H1 (cell line): ENCODE measurements around the gene KCNJ2. TPM values are rescaled to one million over a fixed set of nuclear protein-coding genes. Genes with fewer than 3 reads are reported as not detected.

Source experiments
- CTCF ChIA-PET: fragments of 300-600 bp; sonication (Branson Sonifier 250); formaldehyde crosslinking; loops from one replicate; lab custom pipeline; 2021; ENCODE audit not compliant: partially characterized antibody; lab: Charles Lee
- POLR2A ChIA-PET: fragments of 300-600 bp; sonication (Branson Sonifier 250); formaldehyde crosslinking; loops from one replicate; lab custom pipeline; 2021; ENCODE audit warnings: inconsistent platforms; ENCODE audit not compliant: partially characterized antibody; lab: Charles Lee
- DNase-seq, 2 experiments: peaks; one replicate each; pipeline versions ENCODE4 v3.0.0 to v3.0.0-alpha.2; 2010 to 2022; ENCODE audit warnings: low spot score in 2 of 2, low read depth in 1 of 2, mixed read lengths in 1 of 2
- FAIRE-seq: peaks from 2 replicates; lab custom pipeline; 2011; peaks lifted over from hg19 to GRCh38; lab: Jason Lieb, UNC
- H2AFZ ChIP-seq: 2 replicates; pipeline ENCODE4 v1.8.1; 2012; ENCODE audit warnings: low read length, inconsistent platforms
- H2AK5ac ChIP-seq: 2 replicates; pipeline ENCODE4 v1.6.1; 2013; ENCODE audit warnings: low read depth, low read length
- H2BK120ac ChIP-seq: replicated peaks from 2 replicates; pipeline ENCODE3; 2013; ENCODE audit warnings: low read depth, low read length, inconsistent platforms
- H2BK12ac ChIP-seq: 2 replicates; pipeline ENCODE4 v1.6.1; 2013; ENCODE audit warnings: low read depth, low read length
- H2BK15ac ChIP-seq: 2 replicates; pipeline ENCODE4 v1.6.1; 2013; ENCODE audit warnings: low read length
- H2BK20ac ChIP-seq: 2 replicates; pipeline ENCODE4 v1.6.1; 2013; ENCODE audit warnings: low read length
- H2BK5ac ChIP-seq: 2 replicates; pipeline ENCODE4 v1.6.1; 2013; ENCODE audit warnings: low read depth, low read length
- H3K14ac ChIP-seq: 2 replicates; pipeline ENCODE4 v1.6.1; 2013; ENCODE audit warnings: inconsistent platforms; ENCODE audit not compliant: insufficient read length
- H3K18ac ChIP-seq: 2 replicates; pipeline ENCODE4 v1.6.1; 2013; ENCODE audit warnings: low read length; ENCODE audit errors: extremely low read depth
- H3K23ac ChIP-seq: 2 replicates; pipeline ENCODE4 v1.6.1; 2013; ENCODE audit warnings: inconsistent platforms; ENCODE audit not compliant: insufficient read length
- H3K23me2 ChIP-seq: 2 replicates; pipeline ENCODE4 v1.6.1; 2013; ENCODE audit warnings: low read depth, low read length
- H3K27ac ChIP-seq: 2 replicates; pipeline ENCODE4 v1.6.1; 2011; ENCODE audit warnings: low read depth, low read length, inconsistent platforms
- H3K27me3 ChIP-seq, 4 experiments: replicated peaks in 1 of 4; 1 replicate in 1 of 4; 2 replicates in 3 of 4; pipeline versions ENCODE4 v1.6.1 to v1.8.1; 2011 to 2013; ENCODE audit warnings: low read length in 3 of 4, mild to moderate bottlenecking in 3 of 4, inconsistent platforms in 2 of 4, mixed read lengths in 2 of 4, moderate library complexity in 1 of 4; ENCODE audit not compliant: control insufficient read depth in 3 of 4, insufficient read depth in 3 of 4; ENCODE audit errors: extremely low read depth in 1 of 4
- H3K36me3 ChIP-seq, 4 experiments: 2 replicates each; pipeline versions ENCODE4 v1.6.1 to v1.8.1; 2011 to 2013; ENCODE audit warnings: mild to moderate bottlenecking in 4 of 4, low read length in 3 of 4, moderate library complexity in 2 of 4, control low read depth in 1 of 4, inconsistent platforms in 1 of 4; ENCODE audit not compliant: insufficient read depth in 4 of 4, control insufficient read depth in 2 of 4
- H3K4ac ChIP-seq: replicated peaks from 2 replicates; pipeline ENCODE3; 2013; ENCODE audit warnings: low read length, low read depth, mixed read lengths, inconsistent platforms; ENCODE audit not compliant: insufficient read length
- H3K4me1 ChIP-seq, 4 experiments: replicated peaks in 1 of 4; 1 replicate in 1 of 4; 2 replicates in 3 of 4; pipeline versions ENCODE4 v1.6.1 to v1.8.1; 2011 to 2013; ENCODE audit warnings: low read length in 3 of 4, inconsistent platforms in 2 of 4, mixed read lengths in 1 of 4; ENCODE audit not compliant: insufficient read depth in 4 of 4, control insufficient read depth in 3 of 4
- H3K4me2 ChIP-seq, 2 experiments: 2 replicates each; pipeline versions ENCODE4 v1.6.1 to v1.8.1; 2011 to 2013; ENCODE audit warnings: low read depth in 2 of 2, low read length in 2 of 2, control low read depth in 1 of 2, inconsistent platforms in 1 of 2, mild to moderate bottlenecking in 1 of 2; ENCODE audit not compliant: insufficient read depth in 1 of 2
- H3K4me3 ChIP-seq, 4 experiments: fragments of 200-600, 300-600 bp in 1 of 4; sonication (generic), shearing (Covaris generic), sonication (Bioruptor Twin) in 1 of 4; 2 replicates each; pipeline versions ENCODE4 v1.5.1 to v1.8.1; 2011 to 2016; ENCODE audit warnings: low read length in 4 of 4, low read depth in 3 of 4, control low read depth in 2 of 4, inconsistent platforms in 2 of 4, mild to moderate bottlenecking in 2 of 4, mixed read lengths in 1 of 4, moderate library complexity in 1 of 4; ENCODE audit not compliant: insufficient read depth in 2 of 4; ENCODE audit errors: extremely low read depth in 1 of 4
- H3K56ac ChIP-seq: replicated peaks from 2 replicates; pipeline ENCODE3; 2013; ENCODE audit warnings: low read depth, mild to moderate bottlenecking, mixed read lengths, low read length, inconsistent platforms; ENCODE audit not compliant: insufficient read length
- H3K79me1 ChIP-seq: 2 replicates; pipeline ENCODE4 v1.6.1; 2013; ENCODE audit warnings: low read depth, low read length, control low read depth
- H3K79me2 ChIP-seq, 2 experiments: 2 replicates each; pipeline versions ENCODE4 v1.6.1 to v1.8.1; 2012 to 2013; ENCODE audit warnings: low read length in 2 of 2, mild to moderate bottlenecking in 2 of 2, inconsistent platforms in 1 of 2; ENCODE audit not compliant: insufficient read depth in 2 of 2, control insufficient read depth in 1 of 2
- H3K9ac ChIP-seq, 4 experiments: replicated peaks in 1 of 4; 1 replicate in 1 of 4; 2 replicates in 3 of 4; pipeline versions ENCODE4 v1.6.1 to v1.8.1; 2011 to 2013; ENCODE audit warnings: low read depth in 3 of 4, low read length in 3 of 4, control low read depth in 2 of 4, mild to moderate bottlenecking in 2 of 4, moderate library complexity in 2 of 4, inconsistent platforms in 1 of 4; ENCODE audit errors: extremely low read depth in 1 of 4
- H3K9me3 ChIP-seq, 2 experiments: 2 replicates each; pipeline versions ENCODE4 v1.6.1 to v1.8.1; 2012 to 2013; ENCODE audit warnings: mild to moderate bottlenecking in 2 of 2, moderate library complexity in 2 of 2, control low read depth in 1 of 2, inconsistent platforms in 1 of 2, low read depth in 1 of 2, low read length in 1 of 2, mixed read lengths in 1 of 2; ENCODE audit not compliant: insufficient read depth in 2 of 2
- H4K20me1 ChIP-seq, 2 experiments: replicated peaks in 1 of 2; 2 replicates each; pipeline versions ENCODE3 to v1.8.1; 2011 to 2013; ENCODE audit warnings: inconsistent platforms in 2 of 2, low read length in 2 of 2, mild to moderate bottlenecking in 1 of 2; ENCODE audit not compliant: insufficient read depth in 2 of 2, control insufficient read depth in 1 of 2
- H4K5ac ChIP-seq: 2 replicates; pipeline ENCODE4 v1.6.1; 2013; ENCODE audit warnings: low read length, low read depth, mixed read lengths, inconsistent platforms; ENCODE audit not compliant: insufficient read length
- H4K8ac ChIP-seq: 2 replicates; pipeline ENCODE4 v1.8.0; 2013; ENCODE audit warnings: mild to moderate bottlenecking, moderate library complexity, low read length, inconsistent platforms; ENCODE audit not compliant: insufficient read depth; ENCODE audit errors: extremely low read depth
- H4K91ac ChIP-seq: replicated peaks from 2 replicates; pipeline ENCODE3; 2013; ENCODE audit warnings: low read length, mixed read lengths, inconsistent platforms; ENCODE audit not compliant: insufficient read length
- ATF2 ChIP-seq: IDR thresholded peaks from 2 replicates; pipeline ENCODE4 v1.6.1; 2012; ENCODE audit warnings: low read length, inconsistent platforms
- CEBPB ChIP-seq: IDR thresholded peaks from 2 replicates; pipeline ENCODE4 v1.6.1; 2012; ENCODE audit warnings: low read depth, low read length
- CHD2 ChIP-seq: IDR thresholded peaks from 2 replicates; pipeline ENCODE4 v1.6.1; 2012; ENCODE audit warnings: low read length, improper control_type of control experiment
- EGR1 ChIP-seq: IDR thresholded peaks from 2 replicates; pipeline ENCODE4 v1.6.1; 2011; ENCODE audit warnings: low read depth, low read length, borderline replicate concordance
- EP300 ChIP-seq, 2 experiments: IDR thresholded peaks; 1 replicate in 1 of 2; 2 replicates in 1 of 2; pipeline ENCODE4 v1.6.1; 2011 to 2012; ENCODE audit warnings: low read depth in 2 of 2, low read length in 2 of 2, mild to moderate bottlenecking in 2 of 2, borderline replicate concordance in 1 of 2, inconsistent platforms in 1 of 2, moderate library complexity in 1 of 2
- NRF1 ChIP-seq: IDR thresholded peaks from 2 replicates; pipeline ENCODE4 v1.6.1; 2011; ENCODE audit warnings: mild to moderate bottlenecking, low read depth, low read length, improper control_type of control experiment
- POLR2A ChIP-seq, 2 experiments: IDR thresholded peaks; 1 replicate in 1 of 2; 2 replicates in 1 of 2; pipeline ENCODE4 v1.6.1; 2011; ENCODE audit warnings: low read depth in 2 of 2, low read length in 2 of 2, mild to moderate bottlenecking in 2 of 2; ENCODE audit errors: control extremely low read depth in 1 of 2
- RNF2 ChIP-seq: fragments of 200-900, 300-1000 bp; sonication (generic); IDR thresholded peaks from 2 replicates; pipeline ENCODE4 v1.7.1; 2016; ENCODE audit warnings: borderline replicate concordance, low read depth, mild to moderate bottlenecking, antibody characterized with exemption, low read length; ENCODE audit not compliant: poor library complexity, severe bottlenecking; ENCODE audit errors: missing control alignments
- TAF1 ChIP-seq: IDR thresholded peaks from 2 replicates; pipeline ENCODE4 v1.6.1; 2011; ENCODE audit warnings: mild to moderate bottlenecking, low read depth, low read length
- YY1 ChIP-seq: IDR thresholded peaks from 2 replicates; pipeline ENCODE4 v1.6.1; 2011; ENCODE audit warnings: low read depth, mild to moderate bottlenecking, low read length
- WGBS, 2 experiments: shearing (Covaris generic) in 1 of 2; methylation state at CpG; one replicate each; pipeline versions ENCODE4 v1.1.6 to v1.1.7; 2013 to 2015; ENCODE audit warnings: low lambda C conversion rate in 2 of 2, mixed read lengths in 2 of 2, inconsistent platforms in 1 of 2, low coverage in 1 of 2, missing lambda C conversion rate in 1 of 2; ENCODE audit not compliant: insufficient replicate concordance in 2 of 2, insufficient coverage in 1 of 2, insufficient read length in 1 of 2; ENCODE audit errors: extremely low coverage in 1 of 2, missing lambda C conversion rate in 1 of 2; 5-methylcytosine and 5-hydroxymethylcytosine counted together
- polyA plus RNA-seq, 7 experiments: library from polyadenylated mRNA; depleted of rRNA in 3 of 7; stranded (reverse) in 5 of 7; unstranded in 2 of 7; fragments of >200 nt in 5 of 7; fragments of 200-250 nt in 2 of 7; gene quantifications; 1 replicate in 5 of 7; 2 replicates in 1 of 7; 4 replicates in 1 of 7; pipeline versions ENCODE4 v1.2.1 to v1.2.3, GENCODE V29; 2011 to 2013; ENCODE audit warnings: missing spikeins in 2 of 7, mixed read lengths in 2 of 7
- total RNA-seq: library from RNA; stranded (reverse); fragmentation: NEBNext Ultra II Directional; extraction: Animal tissue kit (Norgen Biotek cat#: 25700); gene quantifications from 2 replicates; pipeline ENCODE4 v1.2.1, GENCODE V29; 2021

The KCNJ2 gene
- total and polyA plus RNA-seq, 2 of the 8 experiments (the other 6 are each of a cell fraction or from before 2014, with no cell fraction given), result 0.23 to 0.76 TPM

- Histone ChIP-seq H3K36me3 (no peaks in the 10 kb centered on the region), H2AK5ac (no peak overlapping the region), H3K56ac (no peak overlapping the region), H2BK12ac (no peak overlapping the region), H3K9ac (no peak overlapping the region), H2BK20ac (no peak overlapping the region), H3K14ac (no peak overlapping the region), H4K8ac (no peak overlapping the region), H3K18ac (no peak overlapping the region), H3K23ac (no peak overlapping the region)
- FAIRE-seq (no peak), DNase-seq (no peak)
- WGBS, 2 experiments, result 95% methylated on average over 4 of the region's 4 CpGs; no CpG with 5 or more reads in 1 of the 2 experiments
- no peak for TF ChIP-seq TAF1
- TF ChIP-seq EGR1, result no peak
- no peak for TF ChIP-seq NRF1
- TF ChIP-seq ATF2, result no peak
- TF ChIP-seq RNF2, result no peak
- TF ChIP-seq POLR2A (IDR thresholded peaks at IDR 0.05; ENCODE audit: control extremely low read depth in 1 of 2, low read depth in 2 of 2, low read length in 2 of 2), result no peak
- TF ChIP-seq CEBPB, result no peak
- TF ChIP-seq EP300 (IDR thresholded peaks at IDR 0.05; ENCODE audit: borderline replicate concordance in 1 of 2, low read depth in 2 of 2, low read length in 2 of 2), result no peak
- no peak for TF ChIP-seq YY1
- no peak for TF ChIP-seq CHD2
- TF ChIP-seq, all 59 proteins: peak for 0
- Histone ChIP-seq H3K9me3 (no peaks in the 10 kb centered on the region), H3K23me2 (no peaks in the 10 kb centered on the region), H3K4me1 (no peaks in the 10 kb centered on the region), H3K79me2 (no peaks in the 10 kb centered on the region), H3K4me3 (no peak overlapping the region), H3K27ac (no peak overlapping the region), H4K20me1 (no peaks in the 10 kb centered on the region), H2AFZ (no peak overlapping the region), H2BK5ac (no peak overlapping the region), H2BK15ac (no peak overlapping the region), H3K4me2 (no peak overlapping the region), H4K91ac (no peak overlapping the region), H2BK120ac (no peak overlapping the region), H3K79me1 (no peaks in the 10 kb centered on the region), H4K5ac (no peak overlapping the region), H3K4ac (no peak overlapping the region), H3K27me3 (no peaks in the 10 kb centered on the region)
- CTCF ChIA-PET, result interaction anchor here (0.9 to 1.2 kb wide), 2 partner anchors 48 to 397 kb away, joined by 3 read pairs; no protein-coding TSS in a partner anchor
- POLR2A ChIA-PET, result no interaction called here
Observed at GRCh38 chr17:70225276-70225675, 55.9 kb downstream of the KCNJ2 start.
